Activated CD4-positive, alpha-beta T cell treated with anti-CD3 and anti-CD28 coated beads for 48 hours (primary cell): ENCODE data around the gene OR6C65.
"Not testable (repeated sequence)": the region's sequence is repeated elsewhere in the genome, so short reads cannot be mapped to it uniquely, and the experiment has no call there.

ENCODE experiments used
- DNase-seq: peaks from one replicate; pipeline ENCODE4 v3.0.0-alpha.2; 2020

Gene OR6C65

DNA sequence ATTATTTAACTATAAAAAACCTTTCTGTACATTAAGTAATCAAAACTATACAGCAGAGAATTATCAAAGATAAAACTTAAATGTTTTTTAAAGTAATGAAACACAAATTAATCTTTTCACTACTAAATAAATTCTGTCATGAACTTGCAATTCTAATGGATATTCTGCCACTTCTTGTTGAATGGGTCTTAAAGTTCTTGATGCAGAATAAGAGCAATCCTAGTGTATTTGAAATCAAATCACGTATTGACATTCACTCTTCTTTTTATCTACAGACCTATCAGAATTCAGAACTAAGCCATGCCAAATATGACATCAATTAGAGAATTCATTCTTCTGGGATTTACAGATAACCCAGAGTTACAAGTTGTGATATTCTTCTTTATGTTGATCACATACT is at the start of gene OR6C65:
Gene OR6C65 (plus strand): TSS at position 301 of the 400 bp plus-strand sequence. CDS start 0 bp downstream, at position 301.
- no peak for DNase-seq

DNA sequence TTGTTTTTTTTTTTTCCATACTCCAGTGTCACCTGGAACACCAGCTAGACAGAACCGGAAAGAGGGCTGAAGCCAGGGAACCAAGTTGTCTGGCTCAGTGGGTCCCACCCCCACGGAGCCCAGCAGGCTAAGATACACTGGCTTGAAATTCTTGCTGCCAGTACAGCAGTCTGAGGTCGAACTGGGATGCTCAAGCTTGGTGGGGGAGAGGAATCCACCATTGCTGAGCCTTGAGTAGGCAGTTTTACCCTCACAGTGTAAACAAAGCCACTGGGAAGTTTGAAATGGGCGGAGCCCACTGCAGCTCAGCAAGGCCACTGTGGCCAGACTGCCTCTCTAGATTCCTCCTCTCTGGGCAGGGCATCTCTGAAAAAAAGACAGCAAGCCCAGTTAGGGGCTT is 45.0 kb upstream of the OR6C65 start:
- not testable (repeated sequence) for DNase-seq

DNA sequence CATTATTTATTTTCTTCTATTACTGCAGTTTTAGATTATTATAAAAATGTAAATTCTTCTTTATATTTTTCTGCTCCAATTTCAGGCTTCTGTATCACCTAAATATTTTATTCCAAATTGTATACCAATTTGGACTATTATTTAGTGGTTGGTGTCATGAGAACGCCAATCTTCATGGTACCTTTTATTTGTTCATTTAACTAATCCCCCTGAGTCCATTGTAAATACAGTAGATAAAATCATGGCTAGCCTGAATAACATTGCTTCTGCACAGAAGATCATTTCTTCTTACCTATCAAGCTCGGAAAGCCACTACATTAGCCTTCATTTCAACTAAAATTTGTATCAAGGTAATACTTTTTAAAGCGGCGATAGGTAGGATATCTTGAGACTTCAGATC is 37.7 kb upstream of the OR6C65 start, which contains the start of gene OR6C75:
Gene OR6C75 (plus strand): TSS at position 301 of the 400 bp plus-strand sequence. CDS start 2,136 bp downstream, outside the sequence.
- DNase-seq: no peak

DNA sequence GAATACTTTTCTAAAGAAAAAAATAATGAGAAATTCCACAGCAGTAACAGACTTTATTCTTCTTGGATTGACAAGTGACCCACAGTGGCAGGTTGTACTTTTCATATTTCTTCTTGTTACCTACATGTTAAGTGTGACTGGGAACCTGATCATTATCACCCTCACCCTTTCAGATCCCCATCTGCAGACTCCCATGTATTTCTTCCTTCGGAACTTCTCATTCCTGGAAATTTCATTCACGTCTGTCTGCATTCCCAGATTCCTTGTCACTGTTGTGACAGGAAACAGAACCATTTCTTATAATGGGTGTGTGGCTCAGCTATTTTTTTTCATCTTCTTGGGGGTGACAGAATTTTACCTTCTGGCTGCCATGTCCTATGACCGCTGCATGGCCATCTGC is 35.2 kb upstream of the OR6C65 start:
- no peak for DNase-seq

DNA sequence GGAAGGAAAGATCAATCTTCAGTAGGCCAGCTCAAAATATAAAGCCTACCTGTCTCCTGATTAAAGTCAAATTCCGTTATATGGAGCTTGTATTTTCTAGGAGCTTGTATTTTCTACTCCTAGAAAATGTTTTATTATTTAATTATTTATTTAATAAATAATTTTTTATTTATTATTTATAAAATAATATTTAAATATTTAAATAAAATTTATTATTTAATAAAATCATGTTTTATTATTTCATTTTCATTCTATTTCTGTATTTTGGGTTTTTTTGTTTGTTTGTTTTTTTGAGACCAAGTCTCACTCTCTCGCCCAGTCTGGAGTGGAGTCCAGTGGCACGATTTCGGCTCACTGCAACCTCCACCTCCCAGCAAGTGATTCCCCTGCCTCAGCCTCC is 27.8 kb upstream of the OR6C65 start:
- no peak for DNase-seq

DNA sequence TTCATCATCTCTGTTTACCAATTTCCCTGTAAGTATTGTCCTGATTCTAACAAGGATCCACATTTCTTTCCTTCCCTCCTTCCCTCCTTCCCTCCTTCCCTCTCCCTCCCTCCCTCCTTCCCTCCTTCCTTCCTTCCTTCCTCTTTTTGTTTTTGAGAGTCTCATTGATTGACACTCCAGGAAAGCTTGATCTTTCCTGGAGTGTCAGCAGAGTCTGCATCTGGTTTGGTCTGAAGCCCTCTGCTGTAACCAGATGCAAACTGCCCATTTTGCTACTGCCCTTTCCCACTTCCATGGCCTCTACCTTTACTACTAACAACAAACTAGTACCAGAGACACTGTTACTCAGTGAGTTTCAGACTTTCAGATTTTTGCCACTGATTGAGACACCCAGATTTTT is 14.4 kb upstream of the OR6C65 start:
- no peak for DNase-seq

DNA sequence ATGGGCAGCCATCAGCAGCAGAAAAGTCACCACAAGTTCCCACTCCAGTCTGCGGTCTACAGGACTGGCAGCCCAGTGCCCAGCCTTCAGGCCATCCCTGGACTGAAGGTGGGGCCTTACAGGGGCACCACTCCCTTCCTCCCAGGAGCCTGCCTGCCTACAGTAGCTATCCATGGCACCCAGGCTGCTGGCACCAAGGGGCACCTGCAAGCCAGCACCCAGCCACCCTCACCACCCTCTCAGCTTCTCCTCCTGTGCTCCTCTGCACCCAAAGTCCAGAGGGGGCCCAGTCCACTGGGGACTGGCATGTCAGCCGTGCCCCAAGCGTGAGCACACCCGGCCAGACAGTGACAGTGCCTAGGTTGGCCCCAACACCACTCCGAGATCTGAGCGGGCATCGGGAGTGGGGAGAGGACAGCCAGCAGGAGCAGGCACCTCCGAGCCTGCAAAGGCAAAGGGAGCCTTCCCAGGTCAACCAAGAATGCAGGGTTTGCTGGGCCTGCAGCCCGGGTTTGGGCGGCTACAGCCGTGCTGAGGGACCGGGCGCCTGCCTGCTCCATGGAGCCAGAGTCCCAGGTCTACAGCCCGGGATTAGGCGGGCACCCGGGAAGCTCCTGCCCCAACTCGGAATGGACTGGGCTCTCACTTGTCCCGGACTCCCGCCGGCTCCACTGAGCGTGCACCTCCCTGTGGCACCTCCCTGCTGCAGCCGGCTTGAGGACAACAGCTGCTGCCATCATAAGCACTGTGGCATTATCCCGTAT is 8.1 kb upstream of the OR6C65 start:
- DNase-seq: no peak

DNA sequence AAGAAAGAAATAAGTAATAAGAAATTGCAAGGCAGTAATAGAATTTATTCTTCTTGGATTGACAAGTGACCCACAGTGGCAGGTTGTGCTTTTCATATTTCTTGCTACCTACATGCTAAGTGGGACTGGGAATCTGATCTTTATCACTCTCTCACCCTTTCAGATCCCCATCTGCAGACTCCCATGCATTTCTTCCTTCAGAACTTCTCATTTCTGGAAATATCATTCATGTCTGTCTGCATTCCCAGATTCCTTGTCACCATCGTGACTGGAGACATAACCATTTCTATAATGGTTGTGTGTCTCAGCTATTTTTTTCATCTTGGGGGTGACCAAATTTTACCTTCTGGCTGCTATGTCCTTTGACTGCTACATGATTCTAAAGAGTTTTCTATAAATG is 4.0 kb upstream of the OR6C65 start:
- DNase-seq: no peak

DNA sequence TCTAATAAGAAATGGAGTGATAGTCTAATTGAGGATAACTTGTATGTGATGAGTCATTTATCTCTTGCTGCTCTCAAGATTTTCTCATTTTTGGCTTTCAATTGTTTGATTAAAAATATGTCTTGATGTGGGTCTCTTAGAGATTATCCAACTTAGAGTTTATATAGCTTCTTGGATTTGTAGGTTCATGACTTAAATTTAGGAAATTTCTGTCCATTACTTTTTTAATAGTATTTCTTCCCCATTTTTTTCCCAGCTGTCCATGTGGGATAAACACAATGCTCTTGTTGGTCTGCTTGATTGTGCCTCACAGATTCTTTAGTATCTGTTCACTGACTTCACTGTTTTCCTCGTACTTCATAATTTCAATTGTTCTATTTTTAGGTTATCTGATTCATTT is 7.5 kb downstream of the OR6C65 start:
- DNase-seq: no peak

DNA sequence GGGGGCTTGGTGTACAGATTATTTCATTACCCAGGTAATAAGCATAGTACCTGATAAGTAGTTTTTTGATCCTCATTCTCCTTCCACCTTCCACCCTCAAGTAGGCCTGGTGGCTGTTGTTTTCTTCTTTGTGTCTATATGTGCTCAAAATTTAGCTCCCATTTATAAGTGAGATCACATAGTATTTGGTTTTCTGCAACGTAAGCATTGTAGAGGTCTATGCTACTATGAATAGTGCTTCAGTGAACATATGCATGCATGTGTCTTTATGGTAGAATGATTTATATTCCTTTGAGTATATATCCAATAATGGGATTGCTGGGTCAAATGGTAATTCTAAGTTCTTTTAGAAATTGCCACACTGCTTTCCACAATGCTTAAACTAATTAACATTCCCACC is 8.8 kb downstream of the OR6C65 start:
- DNase-seq: not testable (repeated sequence)

DNA sequence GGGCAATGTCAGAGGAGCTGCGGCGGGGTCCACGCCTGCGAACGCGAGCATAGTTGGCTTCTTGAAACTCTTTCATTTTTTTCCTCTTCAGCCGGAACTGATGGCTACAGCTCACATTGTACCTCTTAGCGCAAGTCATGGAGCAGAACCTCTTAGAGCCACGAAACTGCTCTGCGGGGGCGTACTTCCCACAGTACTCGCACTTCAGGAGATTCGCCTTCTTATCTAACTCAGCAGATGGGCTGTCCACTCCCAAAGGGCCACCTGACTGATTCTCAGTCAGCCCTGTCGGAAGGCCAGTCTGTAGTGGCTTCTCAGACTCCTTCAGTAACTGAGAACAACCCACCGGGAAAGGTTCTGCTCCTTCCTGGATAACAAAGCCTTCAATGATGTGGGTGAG is 11.8 kb downstream of the OR6C65 start:
- DNase-seq: not testable (repeated sequence)

DNA sequence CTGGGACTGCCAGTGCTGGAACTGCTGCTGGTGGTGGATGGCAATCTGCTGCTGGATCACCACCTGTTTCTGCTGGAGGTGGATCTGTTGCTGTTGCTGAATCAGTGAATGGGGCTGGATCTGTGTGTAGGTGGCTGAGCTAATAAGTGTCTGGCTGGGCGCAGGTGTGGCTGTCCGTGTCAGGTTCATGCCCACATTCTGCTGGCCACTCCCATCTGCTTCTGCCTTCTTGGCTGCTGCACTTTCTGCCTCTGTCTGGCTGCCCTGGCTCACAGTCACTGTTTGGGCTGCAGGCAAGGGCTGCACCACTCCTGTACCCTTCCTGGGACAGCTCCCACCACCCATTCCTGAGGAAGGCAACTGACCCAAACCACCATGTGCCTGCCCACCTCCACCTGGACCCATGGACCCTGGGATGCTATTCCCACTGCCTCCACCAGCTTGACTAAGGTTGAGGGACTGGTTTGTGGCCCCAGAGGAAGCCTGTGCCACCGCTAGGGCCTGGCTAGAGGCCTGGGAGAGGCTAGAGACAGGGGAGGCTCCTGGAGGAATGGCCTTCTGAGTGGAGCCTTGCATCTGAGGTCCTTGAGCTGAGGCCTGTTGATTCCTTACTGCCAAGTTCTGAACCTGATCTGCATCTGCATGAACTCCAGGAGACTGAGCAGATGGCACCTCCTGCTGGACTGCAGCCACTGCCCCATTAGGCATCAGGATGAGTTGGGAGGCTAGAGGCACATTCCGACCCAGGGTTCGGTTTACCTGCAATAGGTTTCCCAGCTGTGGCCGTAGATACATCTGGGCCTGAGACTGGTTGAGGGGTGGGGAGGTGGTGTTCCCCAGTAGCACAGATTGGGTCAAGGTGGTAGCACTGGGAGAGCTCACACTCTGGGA is 13.4 kb downstream of the OR6C65 start:
- not testable (repeated sequence) for DNase-seq

DNA sequence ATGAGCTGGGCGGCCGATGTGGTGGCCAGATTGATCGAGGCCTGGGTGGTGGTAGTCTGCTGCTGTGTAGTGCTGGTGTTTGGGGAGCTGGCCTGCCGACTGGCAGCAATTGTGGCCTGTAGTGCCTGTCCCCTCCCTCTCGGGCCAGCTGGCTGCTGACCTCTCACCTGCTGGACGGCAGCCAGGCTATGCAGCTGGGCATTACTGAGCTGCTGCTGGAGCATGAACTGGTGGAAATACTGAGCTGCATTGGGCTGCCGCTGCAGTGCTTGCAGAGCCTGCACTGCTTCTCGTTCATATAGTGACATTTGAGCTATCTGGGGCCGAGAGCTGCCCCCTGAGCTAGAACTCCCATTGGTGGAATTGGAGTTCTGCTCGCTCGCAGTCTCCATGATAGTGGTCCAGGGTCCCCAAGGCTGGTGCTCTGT is 14.1 kb downstream of the OR6C65 start:
- DNase-seq: not testable (repeated sequence)

DNA sequence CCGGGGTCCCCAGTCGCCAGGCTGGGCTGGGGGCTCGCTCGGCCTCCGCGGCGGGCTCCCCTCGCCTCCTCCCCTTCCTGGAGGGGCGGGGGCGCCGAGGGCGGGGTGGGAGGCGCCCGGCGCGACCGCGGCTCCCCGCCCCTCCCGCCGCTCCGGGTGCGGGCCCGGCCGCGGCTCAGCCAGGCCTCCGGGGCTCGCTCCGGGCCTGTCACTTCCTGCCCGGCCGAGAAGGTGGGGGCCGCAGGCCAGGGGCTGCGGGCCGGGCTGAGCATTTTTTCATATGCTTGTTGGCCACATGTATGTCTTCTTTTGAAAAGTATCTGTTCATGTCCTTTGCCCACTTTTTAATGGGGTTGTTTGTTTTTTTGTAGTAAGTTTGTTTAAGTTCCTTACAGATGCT is 14.6 kb downstream of the OR6C65 start:
- not testable (repeated sequence) for DNase-seq

DNA sequence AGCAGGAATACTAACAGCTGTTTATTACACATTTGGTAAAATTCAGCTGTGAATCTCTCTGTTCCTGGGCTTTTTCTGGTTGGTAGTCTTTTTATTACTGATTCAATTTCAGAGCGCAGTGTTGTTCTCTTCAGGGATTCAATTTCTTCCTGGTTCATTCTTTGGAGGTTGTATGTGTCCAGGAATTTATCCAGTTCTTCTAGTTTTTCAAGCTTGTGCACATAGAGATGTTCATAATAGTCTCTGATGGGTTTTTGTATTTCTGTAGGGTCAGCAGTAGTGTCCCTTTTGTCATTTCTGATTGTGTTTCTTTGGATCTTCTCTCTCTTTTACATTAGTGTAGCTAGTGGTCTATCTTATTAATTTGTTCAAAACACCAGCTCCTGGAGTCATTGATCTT is 16.6 kb downstream of the OR6C65 start:
- no peak for DNase-seq

DNA sequence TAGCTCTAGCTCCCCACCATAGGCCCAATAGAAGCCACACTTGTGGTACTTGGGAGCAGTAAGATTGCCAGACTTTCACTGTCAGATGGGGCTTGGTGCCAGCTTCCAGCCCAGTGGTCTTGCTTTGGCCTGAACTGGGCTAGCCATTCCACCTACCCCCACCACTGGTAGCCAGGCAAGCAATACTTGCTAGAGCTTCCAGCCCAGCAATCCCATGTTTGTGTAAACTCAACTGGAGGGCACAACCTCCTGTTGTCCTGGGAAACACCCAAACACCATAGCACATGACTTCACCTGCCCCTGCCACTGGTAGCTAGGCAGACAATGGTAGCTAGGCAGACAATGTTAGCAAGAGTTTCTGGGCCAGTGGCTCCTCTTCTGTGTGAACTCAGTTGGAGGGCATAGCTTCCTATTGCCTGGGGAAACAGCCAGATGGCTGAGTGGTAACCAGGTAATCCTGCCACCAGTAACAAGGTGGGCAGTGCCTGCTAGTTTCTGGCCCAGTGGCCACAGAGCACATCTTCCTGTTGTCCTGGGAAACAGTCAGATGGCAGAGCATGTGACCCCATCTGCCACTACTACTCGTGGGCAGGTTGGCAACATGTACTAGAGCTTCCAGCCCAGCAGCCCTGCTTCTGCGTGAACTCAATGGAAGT is 20.1 kb downstream of the OR6C65 start:
- no peak for DNase-seq

DNA sequence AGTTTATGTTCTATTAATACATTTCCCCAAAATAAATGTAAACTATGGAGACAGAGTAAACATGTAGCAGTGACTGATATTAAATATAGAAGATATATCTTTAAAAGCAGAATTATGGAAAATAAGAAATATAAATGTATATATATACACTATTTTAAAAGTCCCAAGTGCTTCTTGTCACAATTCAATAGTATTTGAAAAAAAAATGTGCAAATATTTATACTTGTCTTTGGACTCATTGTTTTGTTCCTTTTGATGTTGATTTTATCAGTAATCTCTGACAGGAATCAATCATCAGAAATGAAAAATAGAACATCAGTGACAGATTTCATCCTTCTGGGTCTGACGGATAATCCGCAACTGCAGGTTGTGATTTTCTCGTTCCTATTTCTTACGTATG is 25.6 kb downstream of the OR6C65 start, which contains the start of gene OR6C76:
Gene OR6C76 (plus strand): TSS at position 301 of the 400 bp plus-strand sequence. CDS start 0 bp downstream, at position 301.
- no peak for DNase-seq

DNA sequence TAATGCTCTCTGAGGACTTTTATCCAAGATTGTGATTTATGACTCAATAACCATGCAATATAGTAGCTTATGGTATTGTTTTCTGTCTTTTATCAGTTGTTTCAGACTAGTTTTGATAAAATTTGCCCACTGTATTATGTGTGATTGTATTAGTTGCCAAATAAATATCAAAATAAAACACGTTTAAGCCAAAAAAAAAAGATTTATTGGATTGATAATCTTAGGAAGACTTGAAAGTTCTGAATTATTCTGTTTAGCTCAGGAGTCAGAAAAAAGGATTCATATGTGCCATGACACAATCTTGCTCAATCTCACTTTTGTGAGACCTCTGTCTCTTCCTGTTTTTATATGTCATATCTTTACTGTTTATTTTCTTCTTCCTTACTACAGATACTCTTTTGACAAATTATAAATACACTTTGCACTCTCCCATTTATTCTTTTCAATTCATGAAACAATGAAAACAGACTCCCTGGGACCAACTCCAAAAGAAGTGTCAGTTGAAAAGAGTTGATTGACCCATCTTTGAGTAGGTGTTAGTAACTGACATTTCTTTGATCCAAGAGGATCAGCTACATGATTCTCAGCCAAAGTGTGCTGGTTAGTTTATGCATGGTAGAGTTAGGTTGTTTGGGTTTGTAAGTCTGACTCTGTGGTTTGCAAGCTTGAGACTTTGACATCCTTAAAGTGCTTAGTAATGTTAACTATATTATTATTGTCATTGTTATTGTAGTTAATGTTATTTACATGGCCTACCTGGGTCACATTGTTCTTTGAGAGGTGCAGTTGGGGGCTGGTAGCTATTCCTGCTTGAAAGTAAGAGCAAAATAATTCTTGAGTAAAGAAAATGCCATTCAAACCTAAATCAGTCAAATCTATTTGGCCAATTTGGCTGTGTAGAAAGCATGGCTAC is 28.3 kb downstream of the OR6C65 start:
- no peak for DNase-seq

DNA sequence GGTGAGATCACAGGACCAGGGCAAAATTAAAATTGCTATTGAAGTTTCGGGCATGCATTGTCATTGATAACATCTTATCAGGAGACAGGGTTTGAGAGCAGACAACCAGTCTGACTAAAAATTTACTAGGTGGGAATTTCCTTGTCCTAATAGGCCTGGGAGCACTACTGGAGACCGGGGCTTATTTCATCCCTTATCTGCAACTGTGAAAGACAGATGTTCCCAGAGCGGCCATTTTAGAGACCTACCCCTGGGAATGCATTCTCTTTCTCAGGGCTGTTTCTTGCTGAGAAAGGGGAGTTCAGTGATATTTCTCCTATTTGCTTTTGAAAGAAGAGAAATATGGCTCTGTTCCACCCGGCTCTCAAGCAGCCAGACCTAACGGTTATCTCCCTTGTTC is 40.9 kb downstream of the OR6C65 start:
- DNase-seq: not testable (repeated sequence)

DNA sequence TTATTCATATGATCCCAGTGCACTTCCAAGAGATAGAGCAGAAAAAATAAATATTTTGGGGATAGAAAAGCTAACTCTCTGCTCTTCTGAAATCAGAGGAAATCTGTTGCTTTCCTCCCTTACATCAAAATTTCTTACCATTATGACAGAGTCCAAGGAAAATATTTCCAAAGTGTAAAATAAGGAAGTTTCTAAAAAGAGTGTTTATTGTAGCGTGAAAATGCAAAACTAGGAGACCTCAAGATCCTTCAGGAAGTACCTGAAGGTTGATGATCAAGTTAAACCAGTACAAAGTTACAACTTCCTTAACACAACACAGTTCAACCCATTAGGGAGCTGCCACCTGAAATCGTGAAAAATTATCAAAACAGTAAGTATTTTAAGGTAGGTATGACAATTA is 43.4 kb downstream of the OR6C65 start, which contains the start of gene OR6C2:
Gene OR6C2 (plus strand): TSS at position 301 of the 400 bp plus-strand sequence. CDS start 8,138 bp downstream, outside the sequence.
- DNase-seq: no peak

DNA sequence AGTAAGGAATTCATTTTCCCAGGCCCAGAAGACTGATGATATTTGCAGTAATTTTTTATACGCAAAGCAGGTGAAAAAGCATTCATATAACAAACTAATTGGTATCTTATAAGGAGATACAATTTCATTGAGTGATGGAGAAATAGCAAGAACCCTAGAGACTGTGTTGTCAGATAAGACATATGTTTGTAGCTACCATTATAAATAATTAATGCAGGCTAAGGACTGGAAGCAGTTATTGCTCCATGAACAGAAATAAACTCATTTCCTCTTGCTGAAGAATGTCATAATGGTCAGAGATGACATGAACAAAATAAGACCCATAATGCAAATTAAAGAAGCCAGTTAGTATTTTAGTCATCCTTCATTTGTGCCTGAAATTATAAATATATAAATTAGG is 45.0 kb downstream of the OR6C65 start:
- DNase-seq: no peak

DNA sequence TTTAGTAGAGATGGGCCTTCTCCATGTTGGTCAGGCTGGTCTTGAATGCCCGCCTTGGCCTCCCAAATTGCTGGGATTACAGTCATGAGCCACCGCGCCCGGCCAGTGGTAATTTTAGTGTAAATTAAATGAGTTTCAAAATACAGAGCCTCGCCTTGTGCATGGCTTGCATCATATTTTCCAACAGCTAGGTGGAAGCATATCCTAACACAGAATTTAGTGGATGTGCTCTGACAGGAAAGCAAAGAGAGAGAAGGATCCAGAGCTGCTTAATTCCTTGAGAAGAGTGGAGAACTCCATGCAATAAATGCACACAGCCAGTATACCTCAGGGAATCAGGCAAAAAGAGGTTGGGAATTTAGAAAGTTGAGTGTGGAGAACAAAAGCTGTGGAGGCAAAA is 46.0 kb downstream of the OR6C65 start:
- no peak for DNase-seq
